GM12891 (cell line): Measurements from ENCODE around the gene CRYBA2.

Experiments used
- PAX5 ChIP-seq: IDR thresholded peaks from 2 replicates; pipeline ENCODE4 v1.6.1; 2011; ENCODE audit warnings: low read length, moderate library complexity, mild to moderate bottlenecking; ENCODE audit not compliant: insufficient read depth, severe bottlenecking
- POLR2A ChIP-seq: IDR thresholded peaks from 2 replicates; pipeline ENCODE4 v1.6.1; 2011; ENCODE audit warnings: low read depth, low read length, control low read depth
- POLR2AphosphoS5 ChIP-seq: IDR thresholded peaks from 2 replicates; pipeline ENCODE4 v1.6.1; 2011; ENCODE audit warnings: low read depth, low read length, control low read depth
- POU2F2 ChIP-seq: IDR thresholded peaks from 2 replicates; pipeline ENCODE4 v1.6.1; 2011; ENCODE audit warnings: low read depth, mild to moderate bottlenecking, control low read depth, low read length, moderate library complexity
- SPI1 ChIP-seq: IDR thresholded peaks from 2 replicates; pipeline ENCODE4 v1.6.1; 2011; ENCODE audit warnings: low read depth, low read length, control low read depth
- TAF1 ChIP-seq: IDR thresholded peaks from 2 replicates; pipeline ENCODE4 v1.6.1; 2011; ENCODE audit warnings: low read depth, low read length, control low read depth

GRCh38 chr2:218991674-218992168 is 1.5 kb downstream of the CRYBA2 start:
- TF ChIP-seq POLR2A, result no peak
- TF ChIP-seq POLR2AphosphoS5, result no peak
- TF ChIP-seq TAF1, result no peak
- no peak for TF ChIP-seq PAX5
- TF ChIP-seq POU2F2, result no peak
- no peak for TF ChIP-seq SPI1
